Brain microvascular endothelial cell (primary cell): ENCODE measurements around the gene CFAP210.
"Not testable (repeated sequence)": the region's sequence is repeated elsewhere in the genome, so short reads cannot be mapped to it uniquely, and the experiment has no call there.

Experiments used
- DNase-seq: peaks from one replicate; pipeline ENCODE4 v3.0.0-alpha.2; 2020
- H3K27ac ChIP-seq: fragments of 250-450 bp; sonication (Bioruptor Pico); 2 replicates; pipeline ENCODE4 v1.5.1; 2020; ENCODE audit warnings: mild to moderate bottlenecking, moderate library complexity
- H3K27me3 ChIP-seq: fragments of 250-450 bp; sonication (Bioruptor Pico); replicated peaks from 2 replicates; pipeline ENCODE4 v1.5.1; 2020; ENCODE audit warnings: mild to moderate bottlenecking
- H3K36me3 ChIP-seq: fragments of 250-450 bp; sonication (Bioruptor Pico); replicated peaks from 2 replicates; pipeline ENCODE4 v1.5.1; 2020; ENCODE audit warnings: mild to moderate bottlenecking
- H3K4me3 ChIP-seq: 2 replicates; pipeline ENCODE4 v1.5.1; 2011; ENCODE audit warnings: low read depth, mild to moderate bottlenecking, control low read depth, low read length, moderate library complexity
- in situ Hi-C: cut with HindIII; loops from 2 replicates; pipeline ENCODE4 v1.10.0; 2017; ENCODE audit warnings: low sequenced_read_pairs, low pct_ligation_motif_present
- TF ChIP-seq, protein P1 (sequence below): IDR thresholded peaks from 2 replicates; pipeline ENCODE4 v1.5.1; 2011; ENCODE audit warnings: low read depth, mild to moderate bottlenecking, moderate library complexity, low read length, control low read depth, inconsistent platforms; ENCODE audit errors: missing control alignments

CFAP210 gene

DNA sequence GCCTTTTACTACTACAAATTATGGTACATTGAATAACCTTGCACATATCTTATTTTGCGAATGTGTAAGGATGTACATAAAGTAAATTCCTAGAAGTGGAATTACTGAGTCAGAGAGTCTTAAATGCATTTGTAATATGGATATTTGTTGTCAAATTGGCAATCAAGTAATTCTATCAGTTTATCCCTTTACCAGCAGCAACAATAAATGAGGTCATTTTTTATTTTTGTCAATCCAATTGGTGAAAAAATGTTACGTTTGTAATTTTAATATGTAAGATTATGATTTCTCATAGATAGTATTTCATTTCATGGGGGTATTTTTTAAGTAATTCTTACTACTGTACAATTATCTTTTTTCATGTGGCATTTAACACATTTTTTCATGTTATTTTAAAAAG is 95.2 kb downstream of the CFAP210 start:
- in situ Hi-C loops, result no loop called here
- H3K4me3 ChIP-seq, result no peak overlapping the region
- DNase-seq, result no peak
- H3K27me3 ChIP-seq, result no peaks in the 10 kb centered on the region
- TF ChIP-seq, protein P1, sequence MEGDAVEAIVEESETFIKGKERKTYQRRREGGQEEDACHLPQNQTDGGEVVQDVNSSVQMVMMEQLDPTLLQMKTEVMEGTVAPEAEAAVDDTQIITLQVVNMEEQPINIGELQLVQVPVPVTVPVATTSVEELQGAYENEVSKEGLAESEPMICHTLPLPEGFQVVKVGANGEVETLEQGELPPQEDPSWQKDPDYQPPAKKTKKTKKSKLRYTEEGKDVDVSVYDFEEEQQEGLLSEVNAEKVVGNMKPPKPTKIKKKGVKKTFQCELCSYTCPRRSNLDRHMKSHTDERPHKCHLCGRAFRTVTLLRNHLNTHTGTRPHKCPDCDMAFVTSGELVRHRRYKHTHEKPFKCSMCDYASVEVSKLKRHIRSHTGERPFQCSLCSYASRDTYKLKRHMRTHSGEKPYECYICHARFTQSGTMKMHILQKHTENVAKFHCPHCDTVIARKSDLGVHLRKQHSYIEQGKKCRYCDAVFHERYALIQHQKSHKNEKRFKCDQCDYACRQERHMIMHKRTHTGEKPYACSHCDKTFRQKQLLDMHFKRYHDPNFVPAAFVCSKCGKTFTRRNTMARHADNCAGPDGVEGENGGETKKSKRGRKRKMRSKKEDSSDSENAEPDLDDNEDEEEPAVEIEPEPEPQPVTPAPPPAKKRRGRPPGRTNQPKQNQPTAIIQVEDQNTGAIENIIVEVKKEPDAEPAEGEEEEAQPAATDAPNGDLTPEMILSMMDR, result no peak
- no peaks in the 10 kb centered on the region for H3K36me3 ChIP-seq
- H3K27ac ChIP-seq, result no peak overlapping the region

DNA sequence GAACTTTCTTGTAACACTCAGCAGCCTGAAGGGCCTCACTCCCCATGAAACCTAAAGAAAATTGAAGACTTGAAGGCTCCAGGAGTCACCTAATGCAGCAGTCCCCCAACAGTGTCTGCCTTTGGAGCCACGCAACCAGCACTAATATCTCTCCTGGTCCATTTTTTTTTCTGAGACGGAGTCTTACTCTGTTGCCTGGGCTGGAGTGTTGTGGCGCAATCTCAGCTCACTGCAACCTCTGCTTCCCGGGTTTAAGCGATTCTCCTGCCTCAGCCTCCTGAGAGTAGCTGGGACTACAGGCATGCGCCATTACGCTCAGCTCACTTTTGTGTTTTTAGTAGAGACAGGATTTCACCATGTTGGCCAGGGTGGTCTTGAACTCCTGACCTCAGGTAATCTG is 97.7 kb downstream of the CFAP210 start:
- DNase-seq, H3K4me3 ChIP-seq, H3K27ac ChIP-seq, H3K27me3 ChIP-seq, in situ Hi-C loops, H3K36me3 ChIP-seq: not testable (repeated sequence)
